Measurements from ENCODE around the gene MCTP2. TPM values are rescaled to one million over a fixed set of nuclear protein-coding genes. Genes with fewer than 3 reads are reported as not detected.

The MCTP2 gene
- total RNA-seq, 1 donor, result 3.9 TPM

DNA sequence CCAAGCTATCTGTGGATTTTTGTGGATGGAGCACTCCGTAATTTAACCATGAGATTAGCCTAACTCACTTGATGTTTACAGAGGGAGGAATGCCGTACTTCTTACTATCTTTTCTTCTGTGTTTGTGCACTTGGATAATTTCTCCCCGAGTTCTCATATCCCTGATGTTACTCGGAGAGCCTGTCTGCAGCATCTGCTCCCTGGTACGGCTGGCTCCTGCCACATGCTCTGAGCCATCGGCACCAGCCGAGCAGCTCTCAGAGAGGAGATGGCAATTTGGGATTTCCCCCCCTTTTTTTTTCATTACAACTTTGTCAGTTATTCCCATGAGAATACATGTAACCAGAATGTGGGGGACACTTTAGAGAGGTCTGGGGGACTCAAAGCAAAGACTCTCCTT, 155.0 kb downstream of the MCTP2 start:
- no peak for DNase-seq (ENCODE audit: low read depth)
- TF ChIP-seq, protein P1, sequence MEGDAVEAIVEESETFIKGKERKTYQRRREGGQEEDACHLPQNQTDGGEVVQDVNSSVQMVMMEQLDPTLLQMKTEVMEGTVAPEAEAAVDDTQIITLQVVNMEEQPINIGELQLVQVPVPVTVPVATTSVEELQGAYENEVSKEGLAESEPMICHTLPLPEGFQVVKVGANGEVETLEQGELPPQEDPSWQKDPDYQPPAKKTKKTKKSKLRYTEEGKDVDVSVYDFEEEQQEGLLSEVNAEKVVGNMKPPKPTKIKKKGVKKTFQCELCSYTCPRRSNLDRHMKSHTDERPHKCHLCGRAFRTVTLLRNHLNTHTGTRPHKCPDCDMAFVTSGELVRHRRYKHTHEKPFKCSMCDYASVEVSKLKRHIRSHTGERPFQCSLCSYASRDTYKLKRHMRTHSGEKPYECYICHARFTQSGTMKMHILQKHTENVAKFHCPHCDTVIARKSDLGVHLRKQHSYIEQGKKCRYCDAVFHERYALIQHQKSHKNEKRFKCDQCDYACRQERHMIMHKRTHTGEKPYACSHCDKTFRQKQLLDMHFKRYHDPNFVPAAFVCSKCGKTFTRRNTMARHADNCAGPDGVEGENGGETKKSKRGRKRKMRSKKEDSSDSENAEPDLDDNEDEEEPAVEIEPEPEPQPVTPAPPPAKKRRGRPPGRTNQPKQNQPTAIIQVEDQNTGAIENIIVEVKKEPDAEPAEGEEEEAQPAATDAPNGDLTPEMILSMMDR (IDR thresholded peaks at IDR 0.05; ENCODE audit: insufficient read depth, low read length), result no peak
- H3K4me3 ChIP-seq (ENCODE audit: low read depth, low read length), result no peak overlapping the region

DNA sequence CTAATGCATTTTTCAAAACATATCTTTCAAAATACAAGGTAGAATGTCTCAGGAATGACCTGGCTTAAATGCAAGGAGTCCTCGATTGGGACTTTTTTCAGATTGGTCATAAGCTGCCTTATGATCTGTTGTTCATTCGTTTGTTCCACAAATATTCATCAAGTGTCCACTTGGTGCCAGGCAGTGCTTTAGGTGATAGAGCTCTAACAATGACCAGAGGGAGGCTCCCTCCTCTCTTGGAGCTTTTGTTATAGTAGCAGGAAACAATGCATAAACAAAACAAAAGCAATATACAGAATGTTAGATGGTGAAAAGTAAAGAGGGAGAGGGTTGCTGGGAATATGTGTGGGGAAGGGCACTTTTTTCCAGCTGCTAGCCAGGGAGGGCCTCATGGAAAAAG, 156.1 kb downstream of the MCTP2 start:
- TF ChIP-seq, protein P1 (IDR thresholded peaks at IDR 0.05; ENCODE audit: insufficient read depth, low read length), result no peak
- H3K4me3 ChIP-seq (ENCODE audit: low read depth, low read length), result no peak overlapping the region

DNA sequence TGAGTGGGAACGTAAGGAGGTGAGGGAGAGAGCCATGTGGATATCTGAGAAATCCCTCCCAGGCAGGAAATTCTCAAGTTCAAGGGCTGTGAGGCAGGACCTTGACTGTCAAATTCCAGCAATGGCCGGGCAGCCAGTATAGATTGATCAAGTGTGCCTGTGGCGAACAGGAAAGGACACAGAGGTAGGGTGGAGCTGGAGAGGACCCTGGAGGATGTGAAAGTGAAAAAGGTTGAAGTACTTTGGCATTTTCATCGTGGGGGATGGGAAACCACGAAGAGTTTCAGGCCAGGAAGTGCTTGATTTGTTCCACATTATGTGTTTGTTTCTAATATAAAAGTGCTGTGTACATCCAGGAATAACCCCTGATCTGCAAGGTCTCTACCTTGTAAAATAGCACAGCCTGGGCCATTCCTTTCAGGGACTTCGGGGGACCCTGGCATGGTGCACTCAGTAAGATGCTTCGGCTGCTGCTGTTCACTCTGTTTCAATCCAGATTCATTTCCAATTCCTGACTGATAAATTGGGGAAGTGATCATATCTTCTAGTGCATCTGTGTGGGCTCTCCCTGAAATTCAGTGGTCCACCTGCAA, 156.6 kb downstream of the MCTP2 start:
- TF ChIP-seq, protein P1 (IDR thresholded peaks at IDR 0.05; ENCODE audit: insufficient read depth, low read length), result no peak

More for the DNA sequence above, 156.1 kb downstream of the MCTP2 start:
- no peak for DNase-seq (ENCODE audit: low read depth)

DNA sequence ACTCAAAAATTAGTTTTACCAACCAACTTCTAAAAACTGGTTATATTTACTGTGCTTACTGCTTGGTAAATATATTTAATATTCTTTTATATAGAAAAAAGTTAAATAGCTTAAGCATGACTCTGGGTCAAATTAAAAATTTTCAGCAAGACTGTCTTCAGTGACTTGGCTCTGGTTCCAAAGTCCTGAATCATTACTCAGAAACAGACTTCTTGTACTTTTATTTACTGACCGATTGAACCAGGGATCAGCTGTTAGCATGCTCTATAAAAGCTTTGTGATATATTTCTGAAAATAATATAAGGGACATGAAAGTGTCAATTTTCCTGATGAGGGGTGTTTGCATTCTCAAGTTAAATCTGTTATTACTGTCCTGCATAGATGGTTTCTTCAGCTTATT, 164.3 kb downstream of the MCTP2 start:
- TF ChIP-seq, protein P1 (IDR thresholded peaks at IDR 0.05; ENCODE audit: insufficient read depth, low read length), result no peak
- peak; percentile 4 for DNase-seq (ENCODE audit: low read depth)
- H3K4me3 ChIP-seq (ENCODE audit: low read depth, low read length), result no peak overlapping the region

More for the DNA sequence above, 156.6 kb downstream of the MCTP2 start:
- H3K4me3 ChIP-seq (ENCODE audit: low read depth, low read length), result no peak overlapping the region
- no peak for DNase-seq (ENCODE audit: low read depth)

DNA sequence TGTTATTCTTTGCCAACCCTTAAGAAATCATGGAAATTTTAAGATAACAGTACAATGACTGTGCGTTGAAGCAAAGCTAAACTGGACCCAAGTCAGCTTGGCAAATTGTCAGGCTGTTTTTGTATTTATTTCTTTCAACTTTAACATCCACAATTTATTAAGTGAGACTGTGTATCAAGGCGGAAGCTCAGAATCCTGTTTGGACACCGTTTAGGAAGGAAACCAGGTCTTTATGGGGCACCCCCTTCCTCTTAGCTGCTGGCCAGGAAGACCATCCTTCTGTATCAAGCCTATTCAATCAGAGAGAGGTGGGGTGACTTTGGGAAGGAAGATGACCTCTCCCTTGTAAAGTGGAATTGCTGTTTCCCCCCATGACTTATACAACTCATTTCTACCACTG, 166.0 kb downstream of the MCTP2 start:
- DNase-seq (ENCODE audit: low read depth), result peak; percentile 2
- H3K4me3 ChIP-seq (ENCODE audit: low read depth, low read length), result no peak overlapping the region
- TF ChIP-seq, protein P1 (IDR thresholded peaks at IDR 0.05; ENCODE audit: insufficient read depth, low read length), result no peak

DNA sequence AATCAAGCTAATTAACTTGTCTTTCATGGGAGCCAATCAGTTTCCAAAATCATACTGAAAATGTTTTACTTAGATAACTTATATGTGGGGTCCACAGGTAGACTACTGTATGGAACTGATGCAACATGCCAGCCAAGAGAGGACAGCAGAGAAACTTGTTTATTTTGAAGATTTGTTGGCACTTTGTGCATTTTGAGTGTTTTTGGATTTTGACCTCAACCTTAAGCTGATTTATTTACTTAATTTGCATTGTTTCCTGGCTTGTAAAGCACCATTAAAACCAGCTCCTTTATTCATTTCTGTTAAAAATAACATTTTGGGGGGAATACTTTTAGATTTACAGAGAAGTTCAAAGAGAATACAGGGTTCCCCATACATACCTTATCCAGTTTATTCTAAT, 166.6 kb downstream of the MCTP2 start:
- no peak for DNase-seq (ENCODE audit: low read depth)
- TF ChIP-seq, protein P1 (IDR thresholded peaks at IDR 0.05; ENCODE audit: insufficient read depth, low read length), result no peak
- H3K4me3 ChIP-seq (ENCODE audit: low read depth, low read length), result no peak overlapping the region

Measured in fibroblast of the aortic adventitia (primary cell).